A549 treated with Hydrocortisone at 1 μM for 4 hours (cell line): Measurements from ENCODE around the gene ASAP3. TPM values are rescaled to one million over a fixed set of nuclear protein-coding genes. Genes with fewer than 3 reads are reported as not detected.

ENCODE experiments used
- total RNA-seq: library from RNA; stranded (reverse); fragments of 200-300 nt; extraction: Qiagen RNA extraction; gene quantifications from 5 replicates; pipeline ENCODE4 v1.2.3, GENCODE V29; 2022

The ASAP3 gene
- 5.4 to 7.7 TPM (median 6.9 TPM) in 5 replicates for total RNA-seq

GRCh38 chr1:23483321-23484252 is at the start of gene ASAP3:
Gene ASAP3 (minus strand): TSS chr1:23484179. CDS start chr1:23484133, 46 bp downstream.

DNA sequence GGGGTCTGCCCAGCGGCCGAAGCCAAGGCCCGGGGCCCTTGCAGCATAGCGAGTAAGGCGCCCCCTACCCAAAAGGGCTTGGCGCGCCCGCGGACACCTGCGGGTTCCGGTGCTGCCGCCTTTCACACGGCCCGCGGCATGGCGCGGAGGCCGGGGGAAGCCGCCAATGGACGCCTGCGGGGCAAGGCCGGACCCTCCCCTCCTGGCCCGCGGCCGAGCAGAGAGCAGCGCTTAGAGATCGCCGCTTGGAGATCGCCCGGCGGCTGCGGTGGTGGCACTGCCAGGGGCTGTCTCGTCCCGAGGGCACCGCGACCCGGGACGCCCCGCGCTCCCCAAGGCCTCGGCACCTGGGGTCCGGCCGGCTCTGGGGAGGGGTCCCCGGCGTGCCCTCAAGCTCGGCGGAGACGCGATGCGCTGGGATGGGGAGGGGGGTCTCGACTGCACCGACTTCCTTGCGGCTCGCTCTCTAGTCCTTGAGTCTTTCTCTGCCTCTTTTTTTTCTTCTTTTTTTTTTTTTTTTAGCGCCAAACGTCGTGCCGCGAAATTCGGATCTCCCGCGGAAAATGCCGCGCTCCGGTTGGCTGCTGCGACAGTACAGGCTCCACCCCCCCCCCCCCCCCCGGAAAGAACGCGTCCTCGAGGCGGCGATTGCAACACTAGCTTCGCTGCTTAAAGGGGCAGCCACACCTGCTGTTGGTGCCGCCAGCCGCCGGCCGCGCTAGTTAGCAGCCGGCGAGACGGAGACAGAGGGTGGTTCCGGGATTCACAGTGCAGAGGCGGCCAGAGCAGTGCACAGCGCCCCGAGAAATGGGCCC is 47.0 kb upstream of the ASAP3 start, which contains the start of gene E2F2:
E2F2 (minus strand) TSS at position 487 of the 815 bp plus-strand sequence; CDS start at position 47, 440 bp downstream.

GRCh38 chr1:23424293-23425192 is 59.4 kb downstream of the ASAP3 start, which contains the start of gene TCEA3:
Gene TCEA3 (minus strand): TSS chr1:23424748. CDS start chr1:23424633, 115 bp downstream.

Other genes starting within 250 kb of the ASAP3 start
- 151 to 213 TPM (median 164 TPM) in 5 replicates for gene HNRNPR, start 139.9 kb downstream of the ASAP3 start, total RNA-seq
- gene ZNF436, start 114.3 kb downstream of the ASAP3 start, total RNA-seq = 4.9 to 6.6 TPM (median 5.4 TPM) in 5 replicates
- gene TCEA3, start 59.4 kb downstream of the ASAP3 start, total RNA-seq = 0.38 to 0.61 TPM (median 0.41 TPM) in 5 replicates
- 2.5 to 2.9 TPM (median 2.6 TPM) in 5 replicates for gene E2F2, start 47.1 kb upstream of the ASAP3 start, total RNA-seq
- 302 to 419 TPM (median 395 TPM) in 5 replicates for gene ID3, start 75.3 kb upstream of the ASAP3 start, total RNA-seq
- gene RPL11, start 207.6 kb upstream of the ASAP3 start, total RNA-seq = 1,026 to 1,507 TPM (median 1,393 TPM) in 5 replicates